NOMO-1 treated with dmso at 0.1 percent for 144 hours (cell line): ENCODE data around the gene CCDC50.

Experiments
- DNase-seq: peaks from one replicate; lab custom pipeline; 2025; ENCODE audit not compliant: unreplicated experiment; lab: John Stamatoyannopoulos, UW

Gene CCDC50

DNA sequence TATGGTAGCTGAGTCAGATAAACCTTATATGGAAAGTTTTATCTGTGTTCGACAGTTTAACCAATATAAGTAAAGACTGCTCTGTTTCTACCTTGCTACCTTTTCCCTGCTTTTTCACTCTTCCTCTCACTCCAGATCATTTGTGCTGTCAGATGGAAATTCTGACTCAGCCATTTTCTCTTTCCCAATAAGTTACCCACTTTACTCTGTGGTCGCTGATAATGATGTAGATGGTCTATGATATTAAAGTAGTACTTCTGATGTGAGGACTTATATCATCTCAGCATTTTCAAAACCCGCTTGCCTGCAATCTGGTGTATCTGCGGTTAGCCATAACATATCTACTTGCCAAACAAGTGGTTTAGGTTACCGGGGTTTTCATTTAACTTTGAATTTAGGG, 16.1 kb downstream of the CCDC50 start:
- no peak for DNase-seq

DNA sequence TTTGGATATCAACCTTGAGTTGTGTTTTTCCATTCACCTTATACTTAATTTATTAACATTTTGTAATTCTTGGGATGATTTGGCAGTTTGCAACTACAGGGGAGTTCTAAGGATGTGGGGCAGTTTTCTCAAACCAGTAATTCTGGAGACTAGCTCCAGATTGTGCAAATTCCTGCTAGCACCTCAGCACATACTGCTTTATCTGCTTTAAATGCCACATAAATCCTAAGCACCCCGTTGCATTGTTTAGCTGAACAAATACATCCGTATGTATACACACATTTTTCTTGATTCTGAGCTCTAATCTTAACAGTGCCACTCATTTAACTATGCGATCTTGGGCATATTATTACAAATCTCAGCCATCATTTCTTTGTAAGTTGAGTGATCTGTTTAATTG, 18.0 kb downstream of the CCDC50 start:
- DNase-seq: no peak

DNA sequence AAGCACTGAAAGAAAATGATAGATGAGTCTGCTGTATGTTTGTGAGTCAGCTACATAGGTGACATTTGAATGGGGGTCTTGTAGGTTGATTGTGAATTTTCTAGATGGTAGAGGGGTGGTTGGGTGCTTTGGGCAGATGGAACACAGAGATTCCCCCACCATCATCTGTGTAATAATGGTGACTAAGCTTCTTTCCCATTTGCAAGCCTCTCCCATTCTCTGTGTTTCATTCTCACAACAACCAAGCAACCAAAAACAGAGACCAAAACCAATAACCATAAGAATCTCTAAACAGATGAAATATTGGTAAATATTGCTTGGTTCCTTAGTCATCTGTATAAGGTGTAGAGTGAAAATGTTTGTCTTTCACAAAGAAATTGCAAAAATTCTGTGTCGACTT, 18.9 kb downstream of the CCDC50 start:
- no peak for DNase-seq

DNA sequence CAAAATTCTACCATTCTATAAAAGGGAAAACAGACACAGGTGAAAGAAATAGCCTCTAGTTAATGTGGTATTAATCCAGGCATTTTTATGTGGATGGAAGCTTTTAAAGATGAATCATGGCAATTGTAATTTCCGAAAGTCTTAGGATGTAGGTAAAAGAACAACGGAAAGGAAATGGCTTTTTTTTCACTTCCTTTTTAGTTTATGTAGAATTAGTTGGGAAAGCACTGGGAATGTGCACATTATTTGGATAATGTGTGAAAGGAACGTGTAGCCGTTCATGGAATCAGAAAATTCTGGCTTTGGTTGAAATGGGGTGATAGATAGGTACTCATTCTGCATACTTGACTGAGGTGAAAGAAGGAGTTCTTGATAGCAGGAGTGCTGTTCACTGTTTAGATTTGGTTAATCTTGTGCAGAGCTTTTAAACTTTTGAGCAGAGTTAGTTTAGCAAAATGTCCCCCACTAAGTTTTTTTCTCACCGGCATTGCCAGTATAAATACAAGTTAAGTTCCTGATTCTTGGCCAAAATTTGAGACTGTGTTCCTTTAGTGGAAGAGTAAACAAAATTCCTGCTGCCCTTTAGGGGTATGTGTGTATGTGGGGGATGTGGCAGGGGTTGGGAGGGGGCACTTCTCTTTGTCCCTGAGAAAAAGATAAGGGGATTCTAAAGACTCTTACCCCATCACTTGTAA, 21.3 kb downstream of the CCDC50 start:
- DNase-seq: no peak

DNA sequence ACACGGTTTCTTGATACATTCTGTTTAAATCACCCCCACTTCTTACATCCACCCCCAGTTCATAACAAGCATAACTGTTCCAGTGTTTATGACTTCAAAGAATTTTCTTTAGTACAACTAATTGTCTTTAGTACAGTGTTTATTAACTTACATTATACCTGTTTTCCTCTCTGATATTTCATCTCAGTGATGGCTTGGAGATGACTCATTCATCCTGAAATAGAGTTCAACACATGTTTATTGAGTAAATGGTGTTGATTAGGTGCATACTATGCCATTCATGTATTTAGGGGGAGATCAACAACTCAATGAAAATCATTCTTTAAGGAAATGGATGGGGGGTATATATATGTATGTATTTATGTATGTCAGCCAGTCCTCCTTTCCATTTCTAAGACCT, 22.8 kb downstream of the CCDC50 start:
- DNase-seq: no peak

DNA sequence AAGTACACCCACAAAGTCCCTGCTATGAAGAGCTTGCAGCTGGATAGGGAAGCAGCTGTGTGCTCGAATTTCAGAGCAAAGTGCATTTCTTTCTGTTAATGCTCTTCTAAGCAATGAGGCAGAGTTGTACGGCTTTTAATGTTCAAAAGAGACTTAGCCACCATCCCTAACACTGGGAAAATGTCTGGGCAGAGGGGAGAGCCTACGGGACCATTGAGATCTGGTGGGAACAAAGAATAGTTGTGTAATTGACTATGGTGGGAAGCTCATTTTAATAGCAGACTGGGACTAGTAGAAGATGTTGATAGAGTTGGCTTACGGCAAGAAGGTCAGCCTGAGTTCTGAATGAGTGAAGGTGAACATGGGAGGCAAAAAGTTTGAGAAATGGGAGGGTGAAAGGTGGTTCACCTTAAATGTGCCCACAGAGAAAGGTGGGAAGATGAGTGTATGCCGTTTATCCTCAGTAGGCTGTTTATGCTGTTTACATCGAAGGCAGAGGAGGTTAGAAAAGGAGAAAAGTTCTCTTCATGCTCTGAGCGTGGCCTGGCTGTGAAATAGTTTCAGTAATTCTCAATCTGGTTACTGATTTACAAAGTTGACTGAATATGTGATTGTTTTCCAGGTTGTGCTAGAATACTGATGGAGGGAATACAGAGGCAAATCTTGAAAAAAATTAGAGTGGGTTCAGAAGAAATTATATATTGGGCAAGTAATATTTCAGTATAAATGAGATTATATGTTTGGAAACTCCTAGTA, 24.0 kb downstream of the CCDC50 start:
- no peak for DNase-seq

DNA sequence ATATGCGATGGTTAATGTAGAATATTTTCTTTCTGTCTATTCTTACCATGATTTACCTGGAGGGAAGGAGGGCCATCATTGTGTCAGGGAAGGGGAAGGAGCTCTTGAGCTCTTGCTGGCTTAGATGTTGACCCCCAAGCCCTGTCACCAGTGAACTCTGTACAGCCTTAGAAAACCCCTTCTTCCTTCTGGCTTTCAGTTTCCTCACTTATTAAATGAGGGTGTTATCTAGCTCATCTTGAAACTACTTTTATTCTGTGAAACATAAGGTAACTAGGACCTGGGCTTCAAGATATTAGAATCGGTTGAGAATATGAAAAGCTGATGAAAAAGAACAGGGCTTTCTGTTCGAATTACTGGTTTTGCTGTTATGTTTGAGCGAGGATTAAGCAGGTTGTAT, 26.2 kb downstream of the CCDC50 start:
- no peak for DNase-seq

DNA sequence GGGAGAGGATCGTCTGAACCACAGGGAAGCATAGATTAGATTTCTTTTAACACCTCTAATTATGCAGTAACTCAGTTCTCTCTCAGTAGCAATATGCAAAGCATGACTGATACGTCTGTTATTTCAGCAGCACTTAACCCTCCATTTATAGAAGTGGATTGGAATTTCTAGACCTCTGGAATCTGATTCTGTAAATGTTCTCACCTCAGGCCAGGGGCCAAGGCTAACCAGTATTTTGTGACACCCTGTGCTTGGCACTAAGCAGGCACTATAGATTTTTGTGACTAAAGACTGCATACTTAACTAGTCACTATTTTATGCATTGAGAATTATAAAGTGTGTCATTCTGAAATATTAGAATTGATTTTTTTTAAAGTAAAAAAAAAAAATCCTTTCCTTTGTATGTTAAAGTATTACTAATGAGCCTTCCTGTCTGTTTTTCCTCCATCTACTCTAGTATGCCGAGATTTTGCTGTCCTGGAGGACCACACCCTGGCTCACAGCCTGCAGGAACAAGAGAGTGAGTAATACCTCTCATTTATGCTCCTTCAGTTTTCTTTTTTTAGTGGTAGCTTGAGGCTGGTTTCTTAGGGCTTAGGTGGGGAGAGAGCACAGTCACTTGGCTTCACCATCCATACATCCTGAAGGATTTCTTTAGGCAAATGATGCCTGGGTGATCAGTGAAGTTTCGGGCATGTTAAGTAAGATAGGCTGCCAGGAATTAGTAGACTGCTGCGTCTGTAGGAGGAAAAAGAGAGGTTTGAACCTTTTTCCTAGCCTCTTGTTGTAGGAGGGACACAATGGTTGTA, 27.6 kb downstream of the CCDC50 start:
- no peak for DNase-seq

DNA sequence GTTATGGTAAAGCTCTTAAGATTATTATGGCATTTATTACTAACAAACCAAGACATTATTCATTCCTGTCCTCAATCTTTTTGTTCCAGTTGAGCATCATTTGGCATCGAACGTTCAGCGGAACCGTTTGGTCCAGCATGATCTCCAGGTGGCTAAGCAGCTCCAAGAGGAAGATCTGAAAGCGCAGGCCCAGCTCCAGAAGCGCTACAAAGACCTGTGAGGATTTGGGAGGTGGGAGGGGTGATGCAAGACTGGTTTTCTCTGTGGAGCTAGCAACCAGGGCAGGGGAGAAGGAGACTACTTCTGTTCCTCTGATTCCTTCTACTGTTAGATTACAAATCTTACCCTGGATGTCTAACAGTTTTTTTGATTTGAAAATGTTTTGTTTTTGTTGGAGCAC, 28.7 kb downstream of the CCDC50 start:
- DNase-seq: no peak

DNA sequence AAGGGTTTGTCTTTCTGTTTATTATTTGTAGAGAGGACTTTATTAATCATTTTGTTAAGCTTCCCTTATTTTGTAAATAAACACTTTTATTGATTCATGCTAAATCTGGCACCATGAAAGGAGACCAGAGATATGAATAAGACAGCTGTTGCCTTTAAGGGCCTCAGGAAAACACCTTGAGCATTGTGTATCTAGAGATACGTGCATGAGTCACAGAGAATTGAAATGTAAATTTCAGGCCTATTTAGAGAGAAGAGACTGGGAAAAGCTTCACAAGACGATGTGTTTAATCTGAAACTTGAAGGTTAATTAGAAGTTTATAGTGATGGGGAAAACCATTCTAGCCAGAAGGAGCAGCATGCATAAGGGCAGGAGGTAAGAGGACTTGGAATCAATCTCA, 29.7 kb downstream of the CCDC50 start:
- no peak for DNase-seq

DNA sequence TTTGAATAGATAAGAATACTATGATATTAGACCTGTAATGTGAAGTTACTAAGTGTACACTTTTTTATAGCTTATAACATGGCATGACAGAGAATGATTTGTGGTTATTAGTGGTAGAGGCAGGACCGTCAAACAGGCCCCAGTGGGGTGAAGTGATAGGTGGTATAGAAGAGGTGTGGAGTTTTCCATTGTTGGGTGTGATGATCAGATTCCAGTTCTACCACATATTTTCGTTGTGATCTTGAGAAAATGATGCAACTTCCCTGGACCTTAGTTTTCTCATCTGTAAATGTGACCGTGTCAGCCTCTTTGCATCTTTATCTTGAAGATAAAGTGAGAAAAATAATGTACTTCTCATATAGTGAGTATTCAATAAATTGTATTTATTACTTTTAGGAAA, 31.4 kb downstream of the CCDC50 start:
- no peak for DNase-seq

DNA sequence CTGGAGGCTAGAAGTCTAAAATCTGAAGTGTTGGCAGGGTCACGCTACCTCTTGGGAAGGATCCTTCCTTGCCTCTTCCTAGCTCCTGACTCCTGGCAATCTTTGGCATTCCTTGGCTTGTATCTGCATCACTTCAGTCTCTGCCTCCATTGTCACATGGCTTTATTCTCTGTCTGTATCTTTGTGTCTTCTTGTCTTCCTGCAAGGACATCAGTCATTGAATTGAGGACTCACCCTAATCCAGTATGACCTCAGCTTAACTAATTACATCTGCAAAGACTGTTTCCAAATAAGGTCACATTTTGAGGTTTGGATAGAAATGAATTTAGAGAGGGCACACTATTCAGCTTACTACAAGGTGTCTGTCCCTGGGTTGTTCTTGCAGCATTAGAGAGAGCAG, 32.3 kb downstream of the CCDC50 start:
- no peak for DNase-seq

DNA sequence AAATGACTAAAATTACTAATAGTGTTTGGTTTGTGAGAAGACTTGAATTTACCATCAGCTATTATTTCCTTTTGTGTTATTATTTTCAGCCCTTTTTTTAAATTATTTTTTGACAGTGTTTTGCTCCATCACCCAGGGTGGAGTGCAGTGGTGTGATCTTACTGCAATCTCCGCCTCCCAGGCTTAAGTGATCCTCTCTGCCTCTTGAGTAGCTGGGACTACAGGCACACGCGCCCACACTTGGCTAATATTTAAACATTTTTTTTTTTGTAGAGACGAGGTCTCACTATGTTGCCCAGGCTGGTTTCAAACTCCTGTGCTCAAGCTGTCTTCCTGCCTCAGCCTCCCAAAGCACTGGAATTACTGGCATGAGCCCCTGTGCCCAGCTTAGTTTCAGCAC, 32.8 kb downstream of the CCDC50 start:
- DNase-seq: no peak

DNA sequence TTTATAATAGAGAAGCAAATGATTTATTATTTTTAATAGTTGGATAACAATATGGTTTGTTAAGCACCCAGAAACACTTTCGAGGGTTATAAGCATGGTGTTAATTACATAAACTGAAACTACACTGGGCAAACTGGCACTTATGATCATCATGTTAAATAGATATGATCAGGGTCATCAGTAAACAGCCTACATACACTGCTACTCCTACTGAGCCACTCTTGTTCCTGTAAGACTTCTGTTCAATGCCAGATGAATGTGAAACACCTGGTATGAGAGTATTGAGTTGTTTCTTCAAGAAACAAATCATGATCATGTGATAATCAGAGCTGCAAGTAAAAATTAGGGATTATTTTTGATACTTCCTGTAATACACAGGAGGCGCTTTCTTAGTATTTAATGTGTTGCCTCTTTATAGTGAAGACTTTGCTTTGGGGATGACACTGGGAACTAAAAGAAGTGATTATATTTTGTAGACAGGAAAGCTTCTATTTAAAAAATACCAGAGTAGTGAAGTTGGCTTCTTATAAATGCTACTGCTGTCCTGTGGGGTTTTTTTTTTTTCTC, 33.4 kb downstream of the CCDC50 start:
- no peak for DNase-seq

DNA sequence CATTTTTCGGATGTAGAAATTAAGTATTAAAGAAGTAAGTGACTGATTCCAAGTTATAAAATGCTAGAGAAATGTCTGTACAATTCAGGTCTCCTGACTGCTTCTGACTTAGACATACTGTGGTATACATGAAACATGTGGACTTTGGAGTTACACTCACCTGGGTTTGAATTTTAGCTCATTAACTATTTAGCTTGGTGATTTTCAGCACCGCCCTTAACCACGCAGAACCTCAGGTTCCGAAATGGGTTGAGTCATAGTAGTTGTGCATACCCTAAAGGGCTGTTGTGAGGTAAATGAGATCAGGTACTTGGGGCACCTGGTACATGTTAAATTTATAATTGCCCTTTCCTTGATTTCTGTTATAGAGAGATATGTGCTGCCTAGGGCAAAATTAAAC, 34.0 kb downstream of the CCDC50 start:
- DNase-seq: no peak

DNA sequence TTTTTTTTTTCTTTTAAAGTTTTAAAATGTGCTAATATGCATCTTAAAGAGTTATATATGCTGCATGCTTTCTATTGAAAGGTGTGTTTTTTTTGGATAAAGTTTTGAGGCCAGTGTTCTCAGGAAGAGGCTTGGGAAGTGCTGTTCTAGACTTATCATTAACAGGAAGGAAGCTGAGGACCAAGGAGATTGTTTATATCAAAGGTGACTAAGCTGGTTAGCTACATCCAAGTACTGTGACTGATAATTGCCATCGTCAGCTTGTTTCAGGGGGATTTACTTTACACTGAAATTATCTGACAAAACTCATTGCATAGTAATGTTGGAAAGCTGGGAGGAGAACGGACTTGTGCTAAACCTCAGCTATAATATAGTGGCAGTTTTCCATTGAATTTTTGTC, 37.5 kb downstream of the CCDC50 start:
- DNase-seq: no peak

DNA sequence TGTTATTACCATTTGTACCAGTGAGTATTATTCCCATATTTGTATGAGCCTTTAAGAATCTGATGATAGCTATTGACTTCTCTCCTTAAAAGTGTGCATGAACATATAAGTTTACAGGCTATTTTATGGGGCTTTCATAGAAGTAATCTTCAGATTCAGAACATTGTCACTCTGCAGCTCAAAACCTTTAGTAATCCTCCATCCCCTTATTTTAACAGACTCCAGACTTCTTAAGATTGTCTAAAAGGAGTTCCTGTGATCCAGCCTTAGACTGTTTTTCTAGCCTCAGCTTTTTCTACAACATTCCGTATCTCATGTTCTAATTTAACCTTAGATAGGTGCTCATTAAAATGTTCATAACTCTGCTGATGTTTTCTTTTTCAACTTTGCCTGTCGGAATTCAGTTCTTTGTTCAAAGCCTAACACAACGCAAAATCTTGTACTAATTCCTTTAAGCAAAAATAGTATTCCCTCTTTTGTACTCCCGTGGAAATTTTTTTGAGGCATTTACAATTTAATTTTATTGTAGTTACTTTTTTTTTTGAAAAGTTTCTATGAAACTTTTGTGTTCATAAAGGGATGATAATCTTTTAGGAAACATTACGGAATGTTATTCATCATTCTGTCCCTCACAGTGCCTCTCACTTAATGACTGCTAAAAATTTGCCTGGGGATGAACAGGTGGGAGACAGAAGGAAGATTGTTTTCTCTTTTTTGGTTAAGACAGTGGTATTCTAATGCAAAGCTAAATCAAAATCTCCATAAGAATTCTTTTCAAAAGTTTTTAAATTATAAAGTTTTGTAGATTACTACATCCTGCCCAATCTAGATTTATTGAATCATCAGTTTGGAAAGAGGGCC, 39.8 kb downstream of the CCDC50 start:
- no peak for DNase-seq

DNA sequence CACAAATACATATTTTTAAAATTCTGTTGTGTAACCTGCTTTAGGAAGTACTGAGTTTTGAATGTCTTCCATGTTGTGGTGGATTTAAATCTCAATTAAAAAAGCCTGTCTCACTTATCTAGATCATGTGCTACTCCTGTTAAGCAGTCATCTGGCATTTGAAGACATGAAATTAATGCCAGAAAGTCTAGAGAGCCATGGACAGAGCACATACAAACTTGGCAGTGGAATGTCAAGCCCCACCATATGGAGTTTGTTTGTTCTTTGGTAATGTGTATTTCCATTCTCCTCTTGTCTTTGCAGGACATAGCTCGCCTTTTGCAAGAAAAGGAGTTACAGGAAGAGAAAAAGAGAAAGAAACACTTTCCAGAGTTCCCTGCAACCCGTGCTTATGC, 40.4 kb downstream of the CCDC50 start:
- DNase-seq: no peak

DNA sequence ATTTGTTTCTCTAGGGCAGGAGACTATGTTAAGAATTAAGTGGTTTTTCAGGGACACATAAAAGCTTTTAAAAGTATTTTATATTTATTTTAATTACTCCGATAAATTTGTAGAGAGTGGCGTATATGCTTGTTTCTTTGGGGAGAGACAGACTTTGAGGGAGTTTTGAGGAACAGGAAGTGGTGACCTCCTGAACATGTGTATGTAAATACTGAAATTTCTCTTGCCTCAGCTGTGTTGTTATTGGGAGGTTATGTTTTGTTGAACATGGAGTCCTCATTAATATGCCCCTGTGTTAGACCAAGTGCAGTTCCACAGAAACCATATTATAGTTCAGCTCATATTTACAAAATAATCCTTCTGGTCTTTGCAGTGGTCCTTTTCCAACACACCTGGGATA, 42.9 kb downstream of the CCDC50 start:
- no peak for DNase-seq

DNA sequence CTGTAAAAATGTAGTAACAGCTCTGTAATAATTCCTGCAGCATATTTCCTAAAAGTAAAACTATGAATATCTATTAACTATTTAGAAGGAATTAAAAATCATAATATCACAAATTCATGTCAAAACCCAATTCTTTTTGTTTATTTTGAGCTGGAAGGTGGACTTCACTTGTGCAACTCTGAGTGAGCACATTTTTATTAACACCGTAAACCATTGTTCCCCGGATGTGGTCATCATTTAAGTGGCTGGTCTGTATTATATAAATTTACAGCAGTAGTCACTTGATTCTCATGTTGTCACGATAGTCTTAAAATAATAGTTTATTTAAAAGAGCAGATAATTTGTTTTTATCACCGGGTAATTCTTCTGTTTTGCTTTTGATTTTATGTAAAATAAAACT, 44.1 kb downstream of the CCDC50 start:
- DNase-seq: no peak
